Measurements from ENCODE around the gene IL5.
A peak's percentile ranks its signal among the peaks of the same experiment; 100 is the strongest.

The IL5 gene

DNA sequence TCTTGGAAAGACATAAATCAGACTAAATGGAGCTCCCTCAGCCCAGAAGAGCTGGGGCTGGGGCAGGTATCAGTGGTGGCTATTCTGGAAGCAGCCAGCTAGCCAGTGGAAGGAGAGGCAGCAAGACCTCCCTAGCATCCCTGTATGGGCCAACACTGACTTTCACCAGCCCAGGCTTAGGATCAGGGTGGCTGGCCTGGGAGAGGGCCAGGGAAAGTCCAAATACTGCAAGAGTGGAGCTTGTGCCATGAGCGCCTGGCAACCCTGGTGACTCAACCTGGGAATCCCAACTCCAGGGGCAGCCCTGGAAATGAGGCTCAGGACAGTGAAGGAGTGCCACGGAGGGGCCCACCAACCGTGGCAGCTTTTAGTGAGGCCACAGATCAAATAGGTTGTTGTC is 45.2 kb downstream of the IL5 start:
- no peak for DNase-seq (ENCODE audit: low read depth)

- peak; percentile 79 for DNase-seq (ENCODE audit: low read depth)
Measured at GRCh38 chr5:132497488-132497997, 45.8 kb downstream of the IL5 start.

DNA sequence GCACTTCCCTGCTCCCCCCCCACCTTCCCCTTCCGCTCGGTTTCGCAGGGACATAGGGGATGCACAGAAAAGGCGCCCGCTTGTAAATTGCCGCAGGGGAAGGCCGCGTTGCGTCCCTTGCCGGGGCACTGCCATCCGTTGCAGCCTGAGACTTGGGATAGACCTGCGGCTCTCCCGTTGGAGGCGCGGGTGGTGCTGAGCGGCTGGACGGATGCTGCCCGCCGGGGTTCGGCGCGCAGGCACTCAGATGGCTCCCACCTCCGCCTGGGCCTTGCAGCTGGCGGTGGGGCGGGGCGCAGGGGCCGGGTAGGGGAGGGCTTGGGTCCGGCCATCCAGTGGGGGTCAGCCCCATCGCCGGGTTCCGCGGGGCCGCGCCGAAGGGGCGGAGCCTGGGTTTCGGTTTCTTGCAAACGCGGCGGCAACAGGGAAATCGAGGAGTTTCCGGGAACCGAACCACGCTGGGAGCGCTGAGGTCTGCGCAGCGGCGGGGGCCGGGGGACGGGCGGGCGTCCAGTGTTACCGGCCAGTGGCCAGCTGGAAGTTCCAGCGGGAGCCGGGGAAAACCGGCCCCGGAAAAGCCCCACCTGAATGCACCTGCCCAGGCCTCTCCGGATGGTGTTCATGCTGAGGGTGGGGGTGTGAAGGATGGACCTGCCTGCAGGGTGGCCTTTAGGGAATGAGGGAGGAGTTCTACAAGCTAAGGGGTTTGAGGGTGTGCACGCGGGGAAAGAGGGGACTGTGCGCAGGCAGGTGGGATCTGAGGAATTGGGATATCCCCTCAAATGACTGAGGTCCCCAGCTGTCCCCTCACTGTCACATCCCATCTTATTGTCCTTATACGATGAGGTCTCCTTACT is 46.5 kb downstream of the IL5 start:
- no peak for DNase-seq (ENCODE audit: low read depth)

DNA sequence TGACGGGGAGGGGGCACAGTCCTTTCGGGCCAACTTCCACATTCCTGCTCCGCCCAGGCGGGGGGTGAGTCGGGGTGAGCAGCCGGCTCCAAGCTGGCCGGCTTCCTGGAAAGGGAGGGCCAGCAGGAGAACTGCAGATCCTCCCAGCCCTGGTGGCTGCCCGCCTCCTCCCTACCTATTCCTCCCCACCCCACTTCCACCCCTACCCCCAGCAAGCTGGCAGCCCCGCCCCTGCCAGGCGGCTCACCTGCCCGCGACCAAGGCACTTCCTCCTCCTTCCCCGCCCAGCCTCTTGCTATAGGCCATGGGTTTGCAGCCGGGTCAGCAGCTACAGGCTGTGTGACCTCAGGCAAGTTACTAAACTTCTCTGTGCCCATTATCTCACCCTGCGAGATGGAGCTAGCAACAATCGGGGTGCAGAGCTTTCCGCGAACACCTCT is 47.1 kb downstream of the IL5 start:
- DNase-seq (ENCODE audit: low read depth) = no peak

DNA sequence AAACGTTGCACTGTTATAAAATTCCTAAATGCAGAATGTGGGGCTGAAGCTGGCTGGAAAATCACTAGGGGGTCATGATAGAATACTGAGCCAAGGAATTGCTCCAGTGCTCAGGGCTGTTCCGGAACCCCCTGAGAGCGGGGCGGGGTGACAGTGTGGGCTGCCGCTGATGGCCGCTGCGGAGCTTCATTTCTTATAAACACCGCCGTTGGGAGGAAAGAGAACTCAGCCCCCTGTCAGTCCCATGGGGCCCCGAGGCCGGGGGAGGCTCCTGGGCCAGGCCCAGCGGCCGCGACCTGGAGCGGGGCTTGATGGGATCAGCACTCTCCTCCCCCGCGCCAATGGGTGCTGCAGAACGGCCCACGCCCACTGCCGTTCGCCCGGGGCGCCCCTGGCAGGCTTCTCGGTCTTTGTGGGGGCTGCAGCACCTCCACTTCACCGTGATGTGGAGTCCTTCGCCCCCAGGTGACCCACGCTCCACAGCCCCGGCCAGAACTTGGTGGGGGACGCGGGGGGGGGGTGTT is 47.6 kb downstream of the IL5 start:
- no peak for DNase-seq (ENCODE audit: low read depth)

- DNase-seq (ENCODE audit: low read depth) = no peak
Measured at GRCh38 chr5:132493821-132494220, 49.5 kb downstream of the IL5 start.

GRCh38 chr5:132493241-132493640 is 50.1 kb downstream of the IL5 start:
- DNase-seq (ENCODE audit: low read depth) = no peak

DNA sequence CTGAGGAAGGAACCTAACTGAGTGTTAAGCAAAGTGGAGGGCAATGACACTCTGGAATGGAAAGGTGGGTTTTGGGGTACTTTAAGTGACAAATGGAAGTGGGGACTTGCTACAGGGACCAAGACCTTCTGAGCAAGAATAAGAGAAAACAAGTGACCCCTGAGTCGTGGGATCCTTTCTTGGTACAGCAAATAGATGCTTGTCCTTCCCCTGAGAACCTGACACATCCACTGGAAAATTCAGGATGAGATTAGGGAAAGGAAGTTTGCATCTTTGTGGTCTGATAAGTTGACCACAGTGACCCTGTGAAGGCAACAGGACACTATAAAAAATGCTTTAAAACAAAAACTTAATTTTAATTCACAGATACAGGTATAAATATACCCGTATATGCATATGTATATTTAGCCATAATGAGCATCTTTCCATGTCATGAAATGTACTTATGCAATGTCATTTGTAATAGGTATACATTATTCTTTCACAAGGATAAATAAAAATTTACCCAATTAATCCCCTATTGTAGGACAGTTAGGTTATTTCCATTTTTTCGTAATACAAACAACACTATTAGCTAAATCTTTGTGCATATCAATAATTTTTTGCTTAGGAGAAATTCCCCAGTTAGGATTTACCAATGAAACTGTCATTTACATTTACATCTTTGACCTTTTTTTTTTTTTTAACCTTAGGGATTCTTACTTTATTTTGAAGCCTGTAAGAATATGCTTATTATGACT is 50.8 kb downstream of the IL5 start:
- no peak for DNase-seq (ENCODE audit: low read depth)
